ENCODE measurements around the gene ARID1B. TPM values are rescaled to one million over a fixed set of nuclear protein-coding genes. Genes with fewer than 3 reads are reported as not detected.

The ARID1B gene
- total RNA-seq, 1 donor from 2014 or later = 59.3 TPM

DNA sequence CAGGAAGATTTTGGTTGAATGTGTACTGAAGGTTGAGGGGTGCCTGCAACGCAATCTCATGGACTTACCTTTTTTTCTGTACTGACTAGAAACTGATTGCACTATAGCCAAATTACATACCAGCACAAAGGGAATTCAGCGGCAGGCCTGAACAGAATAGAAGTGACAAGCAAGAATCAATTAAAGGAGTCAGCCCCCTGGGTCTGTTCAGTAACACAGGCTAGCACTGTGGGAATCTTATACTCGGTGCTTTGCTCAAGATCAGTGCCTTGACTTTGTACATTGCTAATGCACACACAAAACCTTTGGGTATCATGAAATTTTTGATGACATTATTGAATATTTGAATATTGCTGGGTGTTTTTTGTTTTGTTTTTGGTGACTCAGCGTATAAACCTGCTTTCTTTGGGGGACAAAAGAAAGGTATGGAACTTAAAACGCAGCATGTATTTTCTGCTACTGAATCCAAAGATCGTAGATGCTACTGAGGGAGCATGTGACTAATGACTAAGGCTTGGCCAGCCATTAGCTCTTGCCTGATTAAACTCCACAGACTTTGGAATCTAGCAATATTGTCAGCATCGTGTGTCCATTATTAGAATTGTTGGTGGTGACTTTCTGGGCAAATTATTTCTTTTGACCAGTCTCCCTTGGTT is 236.6 kb downstream of the ARID1B start:
- no peak for DNase-seq (ENCODE audit: low spot score)
- Mint-ChIP-seq H3K27me3 (ENCODE audit: low read depth) (no peaks in the 10 kb centered on the region), H3K36me3 (ENCODE audit: low read depth) (no peaks in the 10 kb centered on the region), H3K4me1 (ENCODE audit: low read depth) (peaks cover 18% of the 10 kb centered on the region), H3K4me3 (ENCODE audit: unreplicated experiment) (no peak overlapping the region), H3K27ac (ENCODE audit: unreplicated experiment) (no peak overlapping the region), H3K9me3 (ENCODE audit: low read depth) (peaks cover 5% of the 10 kb centered on the region)
- no peak for TF ChIP-seq CTCF (IDR thresholded peaks at IDR 0.05)

GRCh38 chr6:157014871-157015270 is 237.7 kb downstream of the ARID1B start:
- Mint-ChIP-seq H3K27ac (ENCODE audit: unreplicated experiment) (no peak overlapping the region), H3K27me3 (ENCODE audit: low read depth) (no peaks in the 10 kb centered on the region), H3K4me3 (ENCODE audit: unreplicated experiment) (no peak overlapping the region), H3K4me1 (ENCODE audit: low read depth) (peaks cover 29% of the 10 kb centered on the region), H3K9me3 (ENCODE audit: low read depth) (peaks cover 5% of the 10 kb centered on the region), H3K36me3 (ENCODE audit: low read depth) (no peaks in the 10 kb centered on the region)
- DNase-seq (ENCODE audit: low spot score) = no peak
- no peak for TF ChIP-seq CTCF (IDR thresholded peaks at IDR 0.05)

DNA sequence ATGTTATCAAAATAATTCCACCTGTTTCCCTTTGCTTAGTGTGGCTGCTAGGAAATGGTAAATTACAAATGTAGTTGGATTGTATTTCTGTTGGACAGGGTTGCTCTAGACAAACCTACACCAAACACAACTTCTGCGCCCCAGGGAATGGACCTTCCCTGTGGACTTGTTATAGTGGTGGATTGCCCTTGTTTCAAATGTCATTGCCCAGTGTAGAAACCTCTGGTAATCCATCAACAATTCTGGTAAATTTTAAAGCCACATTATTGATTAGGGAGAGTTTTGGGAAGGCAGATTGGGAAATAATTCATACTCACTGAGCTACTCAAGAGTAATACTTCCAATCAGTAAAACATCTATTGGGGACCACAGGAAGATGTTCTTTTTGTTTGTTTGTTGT is 239.8 kb downstream of the ARID1B start:
- Mint-ChIP-seq H3K27me3 (ENCODE audit: low read depth) (no peaks in the 10 kb centered on the region), H3K9me3 (ENCODE audit: low read depth) (peaks cover under 1% of the 10 kb centered on the region), H3K4me1 (ENCODE audit: low read depth) (peaks cover 26% of the 10 kb centered on the region), H3K36me3 (ENCODE audit: low read depth) (no peaks in the 10 kb centered on the region), H3K27ac (ENCODE audit: unreplicated experiment) (no peak overlapping the region), H3K4me3 (ENCODE audit: unreplicated experiment) (no peak overlapping the region)
- no peak for TF ChIP-seq CTCF (IDR thresholded peaks at IDR 0.05)
- DNase-seq (ENCODE audit: low spot score) = no peak

- DNase-seq (ENCODE audit: low spot score) = no peak
- H3K9me3 Mint-ChIP-seq (ENCODE audit: low read depth) = no peaks in the 10 kb centered on the region
- no peak overlapping the region for H3K27ac Mint-ChIP-seq (ENCODE audit: unreplicated experiment)
- no peaks in the 10 kb centered on the region for H3K27me3 Mint-ChIP-seq (ENCODE audit: low read depth)
- no peak for TF ChIP-seq CTCF (IDR thresholded peaks at IDR 0.05)
- H3K4me1 Mint-ChIP-seq (ENCODE audit: low read depth) = peaks cover 33% of the 10 kb centered on the region
- H3K36me3 Mint-ChIP-seq (ENCODE audit: low read depth) = no peaks in the 10 kb centered on the region
- no peak overlapping the region for H3K4me3 Mint-ChIP-seq (ENCODE audit: unreplicated experiment)
These were observed 240.7 kb downstream of the ARID1B start for GRCh38 chr6:157017861-157018260.

- no peaks in the 10 kb centered on the region for H3K27me3 Mint-ChIP-seq (ENCODE audit: low read depth)
- no peak for DNase-seq (ENCODE audit: low spot score)
- no peak overlapping the region for H3K4me3 Mint-ChIP-seq (ENCODE audit: unreplicated experiment)
- peaks cover 44% of the 10 kb centered on the region for H3K4me1 Mint-ChIP-seq (ENCODE audit: low read depth)
- H3K27ac Mint-ChIP-seq (ENCODE audit: unreplicated experiment) = peak overlapping the region; percentile 59
- H3K36me3 Mint-ChIP-seq (ENCODE audit: low read depth) = no peaks in the 10 kb centered on the region
- no peak for TF ChIP-seq CTCF (IDR thresholded peaks at IDR 0.05)
- H3K9me3 Mint-ChIP-seq (ENCODE audit: low read depth) = no peaks in the 10 kb centered on the region
These were observed 242.0 kb downstream of the ARID1B start for GRCh38 chr6:157019115-157019641.

All from chondrocyte (in vitro differentiated cells).